Cardiac fibroblast (primary cell): Measurements from ENCODE around the gene DRGX.

Experiments
- DNase-seq, 2 donors: peaks; one replicate each; pipeline versions ENCODE4 v3.0.0 to v3.0.0-alpha.2; 2010; ENCODE audit warnings: low read depth in 2 of 2
- H3K4me3 ChIP-seq, 2 donors: replicated peaks in 1 of 2; 1 replicate in 1 of 2; 2 replicates in 1 of 2; pipeline ENCODE4 v1.5.1; 2011; ENCODE audit warnings: low read depth in 2 of 2, low read length in 2 of 2, mild to moderate bottlenecking in 2 of 2, moderate library complexity in 1 of 2
- TF ChIP-seq, protein P1 (sequence below): IDR thresholded peaks from one replicate; pipeline ENCODE4 v1.5.1; 2011; ENCODE audit warnings: low read depth, mild to moderate bottlenecking, low read length, inconsistent platforms

Gene DRGX

DNA sequence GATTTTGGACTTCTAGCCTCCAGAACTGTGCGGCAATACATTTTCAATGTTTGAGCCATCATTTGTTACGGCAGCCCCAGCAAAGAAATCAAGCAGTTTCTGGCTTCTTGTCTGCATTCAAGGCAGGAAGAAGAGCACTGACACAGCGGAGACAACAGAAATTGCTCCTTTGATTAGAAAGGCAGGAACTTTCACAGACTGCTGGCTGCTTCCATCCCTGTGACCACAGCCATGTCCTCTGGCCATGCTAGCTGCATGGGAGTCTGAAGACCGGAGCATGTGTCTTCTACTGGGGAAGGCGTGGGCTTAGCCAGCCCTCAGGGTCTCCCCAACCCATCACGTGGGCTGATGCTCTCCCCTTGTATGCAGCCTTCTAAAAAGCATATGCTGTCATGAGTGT is 77.9 kb downstream of the DRGX start:
- DNase-seq = no peak
- TF ChIP-seq, protein P1, sequence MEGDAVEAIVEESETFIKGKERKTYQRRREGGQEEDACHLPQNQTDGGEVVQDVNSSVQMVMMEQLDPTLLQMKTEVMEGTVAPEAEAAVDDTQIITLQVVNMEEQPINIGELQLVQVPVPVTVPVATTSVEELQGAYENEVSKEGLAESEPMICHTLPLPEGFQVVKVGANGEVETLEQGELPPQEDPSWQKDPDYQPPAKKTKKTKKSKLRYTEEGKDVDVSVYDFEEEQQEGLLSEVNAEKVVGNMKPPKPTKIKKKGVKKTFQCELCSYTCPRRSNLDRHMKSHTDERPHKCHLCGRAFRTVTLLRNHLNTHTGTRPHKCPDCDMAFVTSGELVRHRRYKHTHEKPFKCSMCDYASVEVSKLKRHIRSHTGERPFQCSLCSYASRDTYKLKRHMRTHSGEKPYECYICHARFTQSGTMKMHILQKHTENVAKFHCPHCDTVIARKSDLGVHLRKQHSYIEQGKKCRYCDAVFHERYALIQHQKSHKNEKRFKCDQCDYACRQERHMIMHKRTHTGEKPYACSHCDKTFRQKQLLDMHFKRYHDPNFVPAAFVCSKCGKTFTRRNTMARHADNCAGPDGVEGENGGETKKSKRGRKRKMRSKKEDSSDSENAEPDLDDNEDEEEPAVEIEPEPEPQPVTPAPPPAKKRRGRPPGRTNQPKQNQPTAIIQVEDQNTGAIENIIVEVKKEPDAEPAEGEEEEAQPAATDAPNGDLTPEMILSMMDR = no peak
- H3K4me3 ChIP-seq = no peak overlapping the region

DNA sequence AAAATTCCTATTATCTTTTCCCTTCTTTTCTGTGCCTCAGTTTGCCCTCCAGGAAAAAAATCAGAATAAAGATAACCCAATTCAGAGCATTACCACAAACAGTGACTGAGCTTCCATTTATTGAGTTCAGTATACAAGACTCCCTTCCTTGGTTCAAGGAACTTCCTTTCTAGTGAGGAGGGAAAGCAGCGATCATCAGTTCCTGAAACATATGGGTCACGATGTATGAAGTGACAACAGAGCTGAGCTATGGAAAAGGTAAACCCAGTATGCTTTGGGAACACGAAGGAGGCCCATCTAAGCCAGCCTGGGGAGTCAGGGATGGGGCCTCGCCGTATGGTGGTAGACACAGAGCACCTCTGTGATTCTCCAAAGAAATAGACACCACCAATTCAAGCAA is 81.1 kb downstream of the DRGX start:
- H3K4me3 ChIP-seq = no peak overlapping the region
- TF ChIP-seq, protein P1 = no peak
- DNase-seq = no peak
